HEK293T (cell line): ENCODE data around the gene RNF7.

Experiments
- CTCF ChIA-PET: fragments of 350-600 bp; formaldehyde crosslinking; extraction: SDS; loops from one replicate; lab custom pipeline; 2021; ENCODE audit warnings: antibody characterized with exemption, inconsistent platforms; lab: Yijun Ruan, JAX
- POLR2A ChIA-PET: fragments of 350-600 bp; formaldehyde crosslinking; extraction: SDS; loops from one replicate; lab custom pipeline; 2020; ENCODE audit warnings: antibody characterized with exemption, inconsistent platforms; lab: Yijun Ruan, JAX
- DNase-seq: peaks from one replicate; pipeline ENCODE4 v3.0.0; 2012; ENCODE audit warnings: mixed read lengths; ENCODE audit errors: extremely low spot score
- ARNT ChIP-seq: fragments of 450-650 bp; IDR thresholded peaks from 2 replicates; pipeline ENCODE4 v1.6.1; 2017; ENCODE audit warnings: mild to moderate bottlenecking
- BHLHE40 ChIP-seq: fragments of 450-650 bp; IDR thresholded peaks from 2 replicates; pipeline ENCODE4 v1.6.1; 2016; ENCODE audit warnings: mild to moderate bottlenecking, moderate library complexity, borderline replicate concordance
- CTBP1 ChIP-seq: fragments of 450-650 bp; IDR thresholded peaks from 2 replicates; pipeline ENCODE4 v1.6.1; 2016; ENCODE audit warnings: borderline replicate concordance
- ELF4 ChIP-seq: fragments of 450-650 bp; IDR thresholded peaks from 2 replicates; pipeline ENCODE4 v1.6.1; 2017; ENCODE audit warnings: antibody characterized with exemption
- FOXA1 ChIP-seq: fragments of 450-650 bp; IDR thresholded peaks from 2 replicates; pipeline ENCODE4 v1.6.1; 2016; ENCODE audit warnings: mild to moderate bottlenecking
- FOXK2 ChIP-seq: fragments of 450-650 bp; IDR thresholded peaks from 2 replicates; pipeline ENCODE4 v1.6.1; 2016; ENCODE audit warnings: mild to moderate bottlenecking
- FOXM1 ChIP-seq: fragments of 450-650 bp; IDR thresholded peaks from 2 replicates; pipeline ENCODE4 v1.6.1; 2017; ENCODE audit warnings: mild to moderate bottlenecking, borderline replicate concordance
- HDGF ChIP-seq: fragments of 450-650 bp; IDR thresholded peaks from 2 replicates; pipeline ENCODE4 v1.6.1; 2017; ENCODE audit warnings: antibody characterized with exemption, borderline replicate concordance
- L3MBTL2 ChIP-seq: fragments of 450-650 bp; conservative IDR thresholded peaks from 2 replicates; pipeline ENCODE4 v1.6.1; 2016; ENCODE audit warnings: mild to moderate bottlenecking
- LEF1 ChIP-seq: fragments of 450-650 bp; IDR thresholded peaks from 2 replicates; pipeline ENCODE4 v1.6.1; 2017; ENCODE audit warnings: mild to moderate bottlenecking, borderline replicate concordance
- NFRKB ChIP-seq: fragments of 450-650 bp; IDR thresholded peaks from 2 replicates; pipeline ENCODE4 v1.6.1; 2016; ENCODE audit warnings: mild to moderate bottlenecking, moderate library complexity
- PKNOX1 ChIP-seq: fragments of 450-650 bp; IDR thresholded peaks from 2 replicates; pipeline ENCODE4 v1.6.1; 2016
- SP1 ChIP-seq: fragments of 450-650 bp; IDR thresholded peaks from 2 replicates; pipeline ENCODE4 v1.6.1; 2017
- SUZ12 ChIP-seq: fragments of 450-650 bp; IDR thresholded peaks from 2 replicates; pipeline ENCODE4 v1.6.1; 2016; ENCODE audit warnings: mild to moderate bottlenecking
- TARDBP ChIP-seq: fragments of 450-650 bp; IDR thresholded peaks from 2 replicates; pipeline ENCODE4 v1.6.1; 2016
- ZNF384 ChIP-seq: fragments of 450-650 bp; IDR thresholded peaks from 2 replicates; pipeline ENCODE4 v1.6.1; 2016

The RNF7 gene

GRCh38 chr3:141776376-141776775, 38.3 kb downstream of the RNF7 start:
- ChIA-PET CTCF (interaction anchor here (0.5 kb wide), 1 partner anchor 66 kb away, joined by 3 read pairs; no protein-coding TSS in a partner anchor), POLR2A (no interaction called here)
- no peak for TF ChIP-seq ZNF384
- no peak for TF ChIP-seq FOXA1
- TF ChIP-seq HDGF, result no peak
- no peak for TF ChIP-seq CTBP1
- no peak for TF ChIP-seq LEF1
- no peak for TF ChIP-seq FOXK2
- TF ChIP-seq FOXM1, result no peak

GRCh38 chr3:141776885-141777284, 38.8 kb downstream of the RNF7 start:
- CTCF ChIA-PET, result no interaction called here
- no peak for DNase-seq
- TF ChIP-seq BHLHE40 (no peak), TARDBP (no peak), FOXA1 (no peak), HDGF (no peak), SP1 (no peak), FOXM1 (no peak), SUZ12 (no peak)
- POLR2A ChIA-PET, result no interaction called here

More at GRCh38 chr3:141776376-141776775, 38.3 kb downstream of the RNF7 start:
- no peak for DNase-seq

- ChIA-PET POLR2A (no interaction called here), CTCF (interaction anchor here (0.6 kb wide), 1 partner anchor 74 kb away, joined by 3 read pairs; no protein-coding TSS in a partner anchor)
- no peak for DNase-seq
- TF ChIP-seq L3MBTL2 (no peak), LEF1 (no peak), ARNT (no peak), ZNF384 (no peak), ELF4 (no peak), PKNOX1 (no peak), SUZ12 (no peak), HDGF (no peak), TARDBP (no peak), SP1 (no peak), CTBP1 (no peak), FOXK2 (no peak), NFRKB (no peak), BHLHE40 (no peak), FOXA1 (no peak), FOXM1 (no peak)
Measured at GRCh38 chr3:141777957-141778813, 40.1 kb downstream of the RNF7 start.

- DNase-seq, result no peak
- POLR2A ChIA-PET, result no interaction called here
Measured at GRCh38 chr3:141779667-141780066, 41.6 kb downstream of the RNF7 start.

GRCh38 chr3:141782386-141782932, 44.4 kb downstream of the RNF7 start:
- no peak for TF ChIP-seq HDGF
- TF ChIP-seq FOXA1, result no peak
- TF ChIP-seq CTBP1, result no peak
- no peak for TF ChIP-seq ARNT
- TF ChIP-seq FOXK2, result no peak
- DNase-seq, result no peak
- ChIA-PET POLR2A (no interaction called here), CTCF (interaction anchor here (0.6 kb wide), 1 partner anchor 146 kb away, joined by 5 read pairs; no protein-coding TSS in a partner anchor)

More at GRCh38 chr3:141779667-141780066, 41.6 kb downstream of the RNF7 start:
- CTCF ChIA-PET, result no interaction called here
- TF ChIP-seq FOXM1, result no peak
- TF ChIP-seq NFRKB, result no peak
- no peak for TF ChIP-seq SP1
- no peak for TF ChIP-seq ELF4
- no peak for TF ChIP-seq L3MBTL2

- POLR2A ChIA-PET, result no interaction called here
- DNase-seq, result no peak
- TF ChIP-seq ZNF384 (no peak), FOXA1 (no peak), LEF1 (no peak), FOXM1 (no peak), ARNT (no peak), BHLHE40 (no peak), NFRKB (no peak), L3MBTL2 (no peak), PKNOX1 (no peak), TARDBP (no peak)
- CTCF ChIA-PET, result no interaction called here
Measured at GRCh38 chr3:141783632-141784031, 45.5 kb downstream of the RNF7 start.

- no peak for DNase-seq
- POLR2A ChIA-PET, result no interaction called here
- TF ChIP-seq HDGF, result no peak
- TF ChIP-seq ZNF384, result no peak
- CTCF ChIA-PET, result no interaction called here
Measured at GRCh38 chr3:141784096-141784495, 46.0 kb downstream of the RNF7 start.
